Amygdala (tissue), 56 donors: Measurements from ENCODE around the gene FMO5.

Experiments used
- DNase-seq, 56 donors: peaks; one replicate each; lab custom pipeline; 2025; lab: John Stamatoyannopoulos, UW

Gene FMO5

GRCh38 chr1:147225193-147225730 lies at the start of gene FMO5:
FMO5 (minus strand) TSS chr1:147225339; CDS start chr1:147225029, 310 bp downstream.
- peak in 37 of 56 donors; percentile 5 to 65 (median 17) for DNase-seq

- peak in 8 of 56 donors; percentile 1 to 41 (median 9) for DNase-seq
Observed at GRCh38 chr1:147273409-147274336, 48.5 kb upstream of the FMO5 start.

- no peak for DNase-seq
Observed at GRCh38 chr1:147272042-147272441, 46.9 kb upstream of the FMO5 start.

GRCh38 chr1:147270721-147271120 lies 45.6 kb upstream of the FMO5 start:
- DNase-seq: no peak

GRCh38 chr1:147267711-147268110 lies 42.6 kb upstream of the FMO5 start:
- DNase-seq: no peak

- peak in 22 of 56 donors; percentile 1 to 48 (median 14) for DNase-seq
Observed at GRCh38 chr1:147266381-147266780, 41.2 kb upstream of the FMO5 start.

- no peak for DNase-seq
Observed at GRCh38 chr1:147264158-147264768, 39.1 kb upstream of the FMO5 start.

- no peak for DNase-seq
Observed at GRCh38 chr1:147260956-147261355, 35.8 kb upstream of the FMO5 start.

- peak in 1 of 56 donors; percentile 51 for DNase-seq
Observed at GRCh38 chr1:147252540-147252939, 27.4 kb upstream of the FMO5 start.

- no peak for DNase-seq
Observed at GRCh38 chr1:147247656-147248238, 22.6 kb upstream of the FMO5 start.

- peak in 1 of 56 donors; percentile 35 for DNase-seq
Observed at GRCh38 chr1:147246910-147247655, 21.9 kb upstream of the FMO5 start.

GRCh38 chr1:147246044-147246690 lies 21.0 kb upstream of the FMO5 start:
- DNase-seq: no peak

- DNase-seq: no peak
Observed at GRCh38 chr1:147245586-147246021, 20.5 kb upstream of the FMO5 start.

GRCh38 chr1:147245129-147245528 lies 20.0 kb upstream of the FMO5 start:
- no peak for DNase-seq

GRCh38 chr1:147243841-147244240 lies 18.7 kb upstream of the FMO5 start:
- DNase-seq: no peak

GRCh38 chr1:147243228-147243685 lies 18.1 kb upstream of the FMO5 start:
- peak in 22 of 56 donors; percentile 11 to 68 (median 38) for DNase-seq

- peak; percentile 55 to 95 (median 88) for DNase-seq
Observed at GRCh38 chr1:147242449-147243227, 17.5 kb upstream of the FMO5 start, which contains the start of gene CHD1L. CHD1L (plus strand) TSS chr1:147242684; CDS start chr1:147242704, 20 bp downstream.

GRCh38 chr1:147241934-147242448 lies 16.9 kb upstream of the FMO5 start:
- DNase-seq: no peak
